GM18526 (cell line): ENCODE results near the gene KCNE3.

ENCODE experiments used
- POLR2A ChIP-seq: IDR thresholded peaks from 3 replicates; pipeline ENCODE4 v1.6.1; 2011; ENCODE audit not compliant: insufficient read length; ENCODE audit errors: extremely low read depth

KCNE3 gene

DNA sequence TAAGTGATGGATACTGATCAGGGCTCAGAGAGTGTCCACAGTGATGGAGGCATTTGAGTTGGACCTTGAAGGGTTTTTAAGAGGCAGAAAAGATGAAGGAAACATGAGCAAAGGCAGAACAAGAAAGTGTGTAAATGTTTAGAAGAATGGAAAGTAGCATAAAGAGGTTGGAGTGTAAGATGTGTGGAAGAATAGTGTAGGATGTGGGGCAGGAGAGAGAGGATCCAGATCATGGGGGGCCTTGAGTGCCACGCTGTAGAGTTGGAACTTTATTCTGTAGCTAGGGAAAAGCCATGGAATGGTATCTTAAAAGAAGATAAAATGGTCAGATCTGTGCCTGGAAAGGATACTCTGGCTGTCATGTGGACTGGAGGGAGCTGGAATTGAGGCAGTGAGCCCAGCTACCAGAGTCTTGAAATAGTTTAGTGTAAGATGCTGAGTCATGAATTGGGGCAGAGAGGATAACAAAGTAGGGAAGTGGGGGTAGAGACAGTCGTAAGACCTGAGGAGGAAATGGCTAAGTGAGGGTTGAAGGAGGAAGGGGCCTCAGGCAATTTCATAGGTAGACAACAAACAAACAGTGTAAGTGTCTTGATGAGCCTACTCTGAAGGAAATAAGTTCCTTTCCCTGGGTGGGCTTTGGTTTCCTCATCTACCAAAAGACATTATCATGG, 6.7 kb downstream of the KCNE3 start:
- TF ChIP-seq POLR2A, result no peak

DNA sequence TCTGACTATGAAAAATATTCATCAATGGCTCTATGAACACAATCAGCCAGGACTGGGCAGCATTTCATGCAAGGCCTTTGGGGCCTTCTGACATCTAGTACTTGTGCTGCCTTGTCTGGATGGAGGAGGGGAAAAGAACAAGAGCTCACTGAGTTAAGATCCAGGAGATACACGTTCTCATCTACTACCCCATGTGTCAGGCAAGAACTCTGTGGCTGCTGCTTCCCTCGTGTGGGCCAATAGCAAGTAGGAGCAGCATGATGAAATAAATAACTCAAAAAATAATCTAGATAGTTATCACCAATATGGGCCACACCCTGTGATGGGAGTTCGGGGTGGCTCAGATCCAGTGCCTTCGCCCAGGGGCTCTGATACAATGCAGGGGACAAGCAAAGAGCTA, 7.3 kb downstream of the KCNE3 start:
- TF ChIP-seq POLR2A, result no peak

DNA sequence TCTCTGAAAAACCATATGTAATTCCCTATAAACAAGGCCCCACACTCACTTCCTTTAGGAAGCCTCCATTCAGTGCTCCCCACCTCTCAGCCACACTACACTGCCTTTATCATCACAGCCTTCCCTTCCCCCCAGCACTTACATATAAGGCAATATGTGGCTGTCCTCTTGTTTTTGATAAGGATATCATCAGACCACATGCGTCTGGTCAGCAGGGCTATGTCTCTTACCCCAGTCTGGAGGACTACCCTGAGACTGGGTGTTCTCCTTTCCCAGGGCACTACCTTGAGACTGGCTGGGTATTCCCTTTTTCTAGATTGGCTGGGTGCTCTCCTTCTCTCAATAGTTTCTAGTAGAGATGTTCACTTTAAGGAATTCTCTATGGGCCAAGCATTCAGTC, 7.8 kb downstream of the KCNE3 start:
- TF ChIP-seq POLR2A, result no peak

DNA sequence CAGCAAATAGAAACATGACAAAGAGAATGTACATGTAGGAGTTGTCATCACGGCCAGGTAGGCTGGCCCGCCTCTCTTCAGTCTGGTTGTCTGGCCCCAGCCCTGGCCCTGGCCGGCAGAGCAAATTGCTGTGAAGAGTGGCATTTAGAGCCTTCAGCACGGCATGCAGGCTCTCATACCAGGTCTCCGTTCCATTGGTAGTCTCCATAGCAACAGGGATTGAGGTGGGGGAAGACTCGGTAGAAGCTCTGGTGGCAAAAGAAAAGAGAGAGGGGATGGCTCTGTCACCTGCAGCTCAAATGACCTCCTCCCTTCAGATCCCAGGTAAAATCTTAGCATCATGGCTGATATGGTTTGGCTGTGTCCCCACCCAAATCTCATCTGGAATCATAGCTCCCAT, 10.0 kb downstream of the KCNE3 start:
- no peak for TF ChIP-seq POLR2A

DNA sequence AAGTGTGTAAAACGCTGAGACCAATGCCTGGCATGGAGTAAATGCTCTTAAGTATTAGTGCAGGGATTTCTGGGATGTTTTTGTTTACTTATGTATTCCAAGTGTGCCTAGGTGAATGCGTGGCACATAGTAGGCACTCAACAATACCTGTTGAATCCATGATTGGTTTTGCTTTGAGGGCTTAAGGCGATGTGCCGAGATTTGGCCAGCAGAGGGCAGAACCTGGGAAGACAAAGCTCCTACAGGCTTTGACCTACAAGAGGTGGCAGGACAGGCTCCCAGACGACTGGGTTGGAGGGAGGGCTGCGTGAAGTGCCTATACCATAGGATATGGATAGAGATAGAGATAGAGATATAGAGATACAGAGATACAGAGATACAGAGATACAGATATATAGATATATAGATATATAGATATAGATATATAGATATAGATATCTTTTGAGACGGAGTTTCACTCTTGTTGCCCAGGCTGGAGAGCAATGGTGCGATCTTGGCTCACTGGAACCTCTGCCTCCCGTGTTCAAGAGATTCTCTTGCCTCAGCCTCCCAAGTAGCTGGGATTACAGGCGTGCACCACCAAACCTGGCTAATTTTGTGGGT, 13.9 kb downstream of the KCNE3 start:
- TF ChIP-seq POLR2A, result no peak

DNA sequence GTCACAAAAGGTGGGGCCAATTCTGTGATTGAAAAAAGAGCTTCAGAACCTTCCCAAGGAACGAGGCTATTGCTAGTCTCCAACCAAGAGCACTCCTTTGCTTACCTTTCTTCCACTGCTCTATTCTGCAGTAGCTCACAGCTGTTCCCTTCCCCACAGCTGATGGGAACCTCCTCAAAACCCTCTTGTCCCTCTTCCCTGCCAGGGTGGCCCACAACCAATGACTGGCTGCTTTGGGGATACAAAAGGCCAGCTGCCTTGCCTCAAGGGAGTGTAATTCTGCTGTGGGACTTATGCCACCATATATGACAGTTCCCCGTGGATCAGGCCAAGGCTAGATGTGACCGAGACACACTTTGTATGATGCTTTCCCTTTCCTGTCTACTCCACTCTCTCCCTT, 15.0 kb downstream of the KCNE3 start:
- no peak for TF ChIP-seq POLR2A

DNA sequence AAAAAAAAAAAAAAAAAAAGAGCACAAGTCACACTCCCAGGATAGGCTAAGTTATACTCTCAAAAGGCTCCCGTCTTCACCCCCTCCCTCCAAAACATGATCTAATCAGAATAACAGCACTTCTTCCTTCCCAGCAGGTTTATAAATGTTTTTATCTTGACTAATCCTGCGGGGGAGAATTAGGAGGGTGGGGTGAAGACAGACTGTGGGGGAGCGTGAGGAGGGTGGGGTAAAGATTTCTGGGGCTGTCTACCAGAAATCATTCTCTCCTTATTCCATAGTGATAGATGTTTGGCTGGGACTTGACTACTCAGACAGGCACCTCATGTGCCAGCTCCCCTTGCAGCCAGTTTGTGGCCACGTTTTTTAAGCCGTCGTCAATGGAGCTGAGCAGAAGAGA, 17.0 kb downstream of the KCNE3 start:
- TF ChIP-seq POLR2A, result no peak

DNA sequence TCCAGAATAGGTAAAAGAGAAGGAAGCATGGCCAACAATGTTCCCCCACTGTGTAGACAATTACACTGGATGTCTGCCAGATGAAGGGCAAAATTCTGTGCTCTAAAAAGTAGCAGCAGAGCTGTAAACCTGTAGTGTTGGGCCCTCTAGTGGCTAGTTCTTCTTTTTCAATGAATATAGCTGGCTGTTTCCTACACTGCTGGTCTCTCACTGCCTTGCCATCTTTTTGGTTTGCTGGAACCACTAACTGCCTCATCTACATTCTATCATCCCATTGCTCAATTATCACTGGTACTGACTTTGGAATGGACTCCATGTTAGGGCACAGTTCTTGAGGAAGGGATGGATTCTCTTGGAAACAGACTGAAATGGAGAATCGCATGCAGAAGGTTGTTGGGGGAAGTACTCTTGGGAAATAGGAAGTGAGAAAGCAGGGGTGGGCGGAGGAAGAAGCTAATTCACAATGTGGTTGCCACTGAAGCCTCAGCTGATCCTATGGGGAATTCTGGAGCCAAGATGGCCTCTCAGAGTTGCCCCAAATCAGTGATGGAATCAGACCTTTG, 17.9 kb downstream of the KCNE3 start:
- no peak for TF ChIP-seq POLR2A

DNA sequence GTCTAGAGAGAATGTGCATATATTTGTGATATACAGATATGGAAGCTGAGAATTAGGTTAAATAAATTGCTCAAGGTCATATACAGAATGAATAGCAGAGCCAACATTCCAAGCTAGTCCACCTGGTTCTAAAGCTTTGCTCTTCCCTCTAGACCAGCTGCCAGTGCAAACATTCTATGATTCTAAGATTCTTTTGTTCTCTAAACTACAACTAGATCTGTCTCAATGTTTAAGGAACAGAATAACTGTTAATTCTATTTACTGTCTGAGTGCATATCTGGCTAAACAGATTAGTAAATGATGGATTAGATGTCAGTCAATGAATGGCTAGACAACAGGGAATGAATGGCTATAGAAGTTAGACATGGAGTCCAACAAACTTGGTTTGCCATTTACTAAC, 19.6 kb downstream of the KCNE3 start:
- TF ChIP-seq POLR2A, result no peak

DNA sequence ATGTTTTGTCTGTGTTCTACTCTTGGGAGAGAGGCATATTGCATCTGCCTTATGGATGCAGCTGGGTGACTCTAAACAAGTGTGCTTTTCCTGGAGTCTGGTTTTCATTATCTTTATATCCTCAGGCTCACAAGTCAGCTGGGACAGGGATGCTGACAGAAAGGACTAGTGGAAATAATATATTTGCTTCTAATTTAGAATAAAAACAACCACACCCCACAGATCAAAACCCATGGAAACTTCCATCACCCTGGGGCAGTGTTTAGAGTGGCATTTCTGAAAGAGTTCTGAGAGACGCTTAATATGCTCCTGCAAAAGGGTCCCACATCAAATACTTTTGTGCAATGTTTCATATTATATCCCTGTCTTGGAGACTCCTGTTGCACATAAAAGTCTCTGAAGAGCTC, 20.8 kb downstream of the KCNE3 start:
- TF ChIP-seq POLR2A, result no peak

DNA sequence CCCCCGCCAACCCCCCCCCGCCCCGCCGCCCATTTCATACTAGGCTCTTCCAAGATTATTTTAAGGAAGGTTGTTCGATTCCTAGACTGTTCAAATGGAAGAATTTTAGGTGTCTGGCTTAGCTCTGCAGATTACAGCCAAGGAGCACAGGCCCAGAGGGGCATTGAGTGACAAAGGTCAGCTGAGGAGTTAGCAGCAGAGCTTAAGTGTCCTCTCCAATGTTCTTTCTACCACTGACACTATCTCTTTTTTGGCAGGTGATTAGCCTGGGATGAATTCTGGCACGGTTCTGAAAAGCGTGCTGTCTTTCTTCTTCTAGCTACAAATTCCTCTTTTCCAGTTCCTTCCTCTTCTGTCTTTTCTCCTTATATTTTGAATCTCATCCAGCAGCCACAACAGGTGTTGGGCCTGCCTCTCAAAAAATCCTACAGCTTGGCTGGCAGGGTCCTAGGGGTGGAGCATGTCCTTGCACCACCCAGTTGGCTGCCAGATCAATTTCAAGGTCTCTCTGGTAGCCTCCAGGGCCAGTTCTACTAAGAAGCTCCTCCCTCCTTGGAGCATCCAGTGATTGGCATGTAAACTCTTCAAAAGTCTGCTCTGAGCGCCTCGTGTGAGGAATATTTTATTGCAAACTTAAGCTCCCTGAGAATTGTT, 23.0 kb downstream of the KCNE3 start:
- TF ChIP-seq POLR2A, result no peak

DNA sequence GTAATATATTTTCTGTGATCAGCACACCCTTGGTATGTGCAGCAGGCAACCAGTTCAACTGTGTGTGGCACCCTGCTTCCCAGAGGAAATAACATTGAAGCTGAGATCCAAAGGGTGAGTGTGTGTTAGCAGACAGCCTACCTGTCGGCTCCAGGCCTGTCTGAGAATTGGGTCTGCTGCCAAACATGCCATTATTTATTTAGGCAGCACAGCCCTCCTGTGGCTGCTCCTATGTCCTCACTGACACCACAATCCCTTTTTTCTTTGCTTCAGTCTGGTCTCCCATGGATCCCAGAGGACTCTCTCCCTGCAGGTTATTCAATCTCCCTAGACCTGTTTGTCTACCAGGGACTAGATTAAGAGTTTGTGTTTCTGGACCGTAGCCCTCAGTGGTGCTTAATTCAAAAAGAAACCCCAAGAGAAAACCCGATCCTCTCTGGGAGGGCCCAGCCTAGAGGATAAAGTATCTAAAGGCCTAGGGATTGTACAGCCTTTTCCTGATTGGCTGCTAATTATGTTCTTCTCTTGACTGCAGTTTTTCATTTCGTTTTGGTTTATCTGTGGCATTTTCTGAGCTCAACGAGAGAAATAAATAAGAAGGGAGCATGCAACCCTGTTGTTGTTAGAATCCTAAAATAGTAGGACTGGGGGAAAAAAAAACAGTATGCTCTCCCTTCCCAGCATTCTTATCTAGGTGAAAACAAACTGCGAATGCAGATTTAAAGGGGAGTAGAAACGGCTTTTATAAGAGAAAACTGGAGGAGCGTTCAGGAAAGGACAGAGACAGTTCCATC, 24.1 kb downstream of the KCNE3 start:
- TF ChIP-seq POLR2A, result no peak

DNA sequence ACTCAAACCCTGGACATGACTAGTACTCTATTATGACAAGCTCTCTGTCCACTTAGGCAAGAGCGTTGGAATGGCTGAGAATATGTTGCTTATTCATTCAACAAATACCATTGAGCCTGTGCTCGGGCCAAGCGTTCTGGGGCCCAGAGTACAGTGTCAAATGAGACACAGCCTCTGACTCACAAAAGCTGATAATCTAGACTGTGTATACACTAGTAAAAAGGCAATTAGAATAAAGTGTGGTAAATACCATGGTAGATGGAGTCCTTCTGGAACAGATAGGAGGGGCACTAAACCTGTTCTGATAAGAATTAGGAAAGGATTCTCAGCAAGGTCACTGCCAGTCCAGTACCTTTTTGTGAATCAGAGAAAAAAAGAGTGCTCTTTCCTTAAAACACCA, 24.7 kb downstream of the KCNE3 start:
- TF ChIP-seq POLR2A, result no peak

DNA sequence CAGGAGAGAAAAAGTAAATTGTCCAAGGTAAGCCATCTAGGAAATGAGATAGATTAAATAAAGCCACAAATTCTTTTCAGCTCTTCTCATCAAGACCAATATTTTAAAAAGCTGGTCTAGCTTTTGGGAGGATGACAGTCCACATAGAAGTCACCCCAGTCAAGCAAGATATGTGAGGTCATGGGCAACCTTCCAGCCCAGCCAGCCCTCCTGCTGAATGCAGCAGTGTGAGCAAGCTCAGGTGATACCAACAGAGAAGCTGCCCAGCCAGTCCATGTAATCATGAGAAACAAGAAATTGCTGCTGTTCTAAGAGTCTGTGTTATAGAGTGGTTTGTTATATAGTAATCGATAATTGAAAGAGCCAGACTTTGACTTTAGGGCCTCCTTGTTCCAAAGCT, 28.7 kb downstream of the KCNE3 start:
- no peak for TF ChIP-seq POLR2A

DNA sequence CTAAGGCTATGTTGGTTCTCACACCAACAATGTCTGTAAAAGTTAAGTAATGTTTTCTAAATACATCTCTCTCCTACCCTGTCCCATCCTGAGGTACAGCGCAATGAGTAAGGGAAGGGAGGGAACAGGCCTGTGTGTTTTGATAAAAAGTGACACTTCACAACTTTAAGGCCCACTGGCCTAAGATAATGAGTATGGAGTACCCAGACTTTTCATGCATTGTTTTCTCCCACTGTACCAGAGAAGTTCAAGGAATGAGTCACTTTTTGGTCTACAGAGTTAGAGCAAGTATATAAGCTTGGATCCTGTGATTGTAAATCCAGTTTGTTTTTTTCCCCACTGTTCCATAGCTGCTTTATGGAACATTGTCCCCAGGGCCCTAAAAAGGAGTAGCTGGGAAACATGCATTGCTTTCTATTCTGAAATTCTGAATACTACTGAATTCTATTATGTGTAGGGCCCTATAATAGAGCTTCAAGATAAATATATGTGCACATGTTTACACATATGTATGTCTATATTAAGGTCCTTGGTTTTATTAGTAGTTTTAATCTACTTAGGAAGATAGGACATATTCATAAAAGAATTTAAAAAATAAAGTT, 29.8 kb downstream of the KCNE3 start:
- no peak for TF ChIP-seq POLR2A
